Vagina (tissue), 2 donors: ENCODE results near the gene METTL8. TPM values are rescaled to one million over a fixed set of nuclear protein-coding genes. Genes with fewer than 3 reads are reported as not detected.

Experiments
- DNase-seq, 2 donors: peaks; one replicate each; pipeline ENCODE4 v3.0.0-alpha.2; 2017; ENCODE audit errors: extremely low spot score in 2 of 2
- H3K27ac ChIP-seq: fragments of 200-600 bp; sonication (generic); one replicate; pipeline ENCODE4 v1.5.1; 2019
- H3K27me3 ChIP-seq: fragments of 200-600 bp; sonication (generic); one replicate; pipeline ENCODE4 v1.5.1; 2019
- H3K36me3 ChIP-seq, 2 donors: fragments of 200-600 bp; sonication (generic); one replicate each; pipeline ENCODE4 v1.5.1; 2017 to 2019
- H3K4me1 ChIP-seq: fragments of 200-600 bp; sonication (generic); one replicate; pipeline ENCODE4 v1.5.1; 2019
- H3K4me3 ChIP-seq, 2 donors: fragments of 200-600 bp; sonication (generic); 1 replicate in 1 of 2; 2 replicates in 1 of 2; pipeline ENCODE4 v1.5.1; 2016 to 2019
- H3K9me3 ChIP-seq: fragments of 200-600 bp; sonication (generic); one replicate; pipeline ENCODE4 v1.5.1; 2019
- CTCF ChIP-seq, 3 experiments: fragments of 450-650 bp in 2 of 3; fragments of 200-600 bp in 1 of 3; sonication (generic) in 1 of 3; IDR thresholded peaks; one replicate each; pipeline ENCODE4 v1.5.1; 2017 to 2019; ENCODE audit warnings: antibody characterized with exemption in 3 of 3, mild to moderate bottlenecking in 2 of 3, moderate library complexity in 2 of 3
- POLR2A ChIP-seq, 2 donors: fragments of 450-650 bp; IDR thresholded peaks; one replicate each; pipeline ENCODE4 v1.6.1; 2017; ENCODE audit warnings: antibody characterized with exemption in 2 of 2, mild to moderate bottlenecking in 2 of 2, moderate library complexity in 2 of 2
- POLR2AphosphoS5 ChIP-seq, 2 donors: sonication (generic); formaldehyde crosslinking; IDR thresholded peaks; one replicate each; pipeline ENCODE4 v1.9.0; 2017; ENCODE audit warnings: antibody characterized with exemption in 2 of 2, mild to moderate bottlenecking in 2 of 2, low read depth in 1 of 2; ENCODE audit not compliant: insufficient read depth in 1 of 2
- intact Hi-C: fragments of 100-400 bp; cut with DNase I; formaldehyde crosslinking; loops from one replicate; pipeline ENCODE4 v1.15.1; 2023
- total RNA-seq: library from RNA; depleted of rRNA; stranded (reverse); fragments of >200 nt; gene quantifications from one replicate; pipeline ENCODE4 v1.2.3, GENCODE V29; 2016

The METTL8 gene
- total RNA-seq, 1 donor from 2014 or later, result 27.7 TPM

GRCh38 chr2:171478345-171478744 is 44.6 kb upstream of the METTL8 start:
- Histone ChIP-seq H3K27ac (no peak overlapping the region), H3K9me3 (no peaks in the 10 kb centered on the region), H3K4me3 (no peak overlapping the region), H3K4me1 (no peaks in the 10 kb centered on the region), H3K36me3 (peaks cover 0 to 35% of the 10 kb centered on the region in 2 donors), H3K27me3 (no peaks in the 10 kb centered on the region)
- TF ChIP-seq POLR2A (IDR thresholded peaks at IDR 0.05), result no peak
- no peak for TF ChIP-seq CTCF (IDR thresholded peaks at IDR 0.05)
- TF ChIP-seq POLR2AphosphoS5 (IDR thresholded peaks at IDR 0.05; ENCODE audit: insufficient read depth in 1 of 2, low read depth in 1 of 2), result no peak
- DNase-seq, result no peak
- intact Hi-C loops, result no loop called here

- Histone ChIP-seq H3K27me3 (no peaks in the 10 kb centered on the region), H3K4me3 (no peak overlapping the region), H3K36me3 (peaks cover 0 to 45% of the 10 kb centered on the region in 2 donors), H3K27ac (no peak overlapping the region), H3K4me1 (no peaks in the 10 kb centered on the region), H3K9me3 (no peaks in the 10 kb centered on the region)
- TF ChIP-seq POLR2A (IDR thresholded peaks at IDR 0.05), result no peak
- no peak for TF ChIP-seq POLR2AphosphoS5 (IDR thresholded peaks at IDR 0.05; ENCODE audit: insufficient read depth in 1 of 2, low read depth in 1 of 2)
- TF ChIP-seq CTCF (IDR thresholded peaks at IDR 0.05), result no peak
- intact Hi-C loops, result no loop called here
- no peak for DNase-seq
Measured at GRCh38 chr2:171475979-171476378, 42.2 kb upstream of the METTL8 start.

GRCh38 chr2:171470129-171470528 is 36.3 kb upstream of the METTL8 start:
- TF ChIP-seq POLR2AphosphoS5 (IDR thresholded peaks at IDR 0.05; ENCODE audit: insufficient read depth in 1 of 2, low read depth in 1 of 2) (no peak), CTCF (IDR thresholded peaks at IDR 0.05) (no peak), POLR2A (IDR thresholded peaks at IDR 0.05) (no peak)
- Histone ChIP-seq H3K9me3 (no peaks in the 10 kb centered on the region), H3K36me3 (peaks cover 0 to 45% of the 10 kb centered on the region in 2 donors), H3K27ac (no peak overlapping the region), H3K27me3 (no peaks in the 10 kb centered on the region), H3K4me3 (no peak overlapping the region), H3K4me1 (no peaks in the 10 kb centered on the region)
- intact Hi-C loops, result no loop called here
- DNase-seq, result no peak

- intact Hi-C loops, result no loop called here
- Histone ChIP-seq H3K36me3 (peaks cover 0 to 35% of the 10 kb centered on the region in 2 donors), H3K4me1 (no peaks in the 10 kb centered on the region), H3K27me3 (no peaks in the 10 kb centered on the region), H3K9me3 (no peaks in the 10 kb centered on the region), H3K27ac (no peak overlapping the region), H3K4me3 (no peak overlapping the region)
- TF ChIP-seq POLR2A (IDR thresholded peaks at IDR 0.05), result no peak
- no peak for DNase-seq
Measured at GRCh38 chr2:171469176-171469575, 35.4 kb upstream of the METTL8 start.

GRCh38 chr2:171460537-171460936 is 26.7 kb upstream of the METTL8 start:
- H3K27me3 ChIP-seq, result no peaks in the 10 kb centered on the region
- H3K36me3 ChIP-seq, result peaks cover 0 to 16% of the 10 kb centered on the region in 2 donors
- H3K4me3 ChIP-seq, result no peak overlapping the region
- H3K27ac ChIP-seq, result no peak overlapping the region
- H3K9me3 ChIP-seq, result no peaks in the 10 kb centered on the region
- no peak for DNase-seq
- TF ChIP-seq POLR2A (IDR thresholded peaks at IDR 0.05) (no peak), CTCF (IDR thresholded peaks at IDR 0.05) (no peak), POLR2AphosphoS5 (IDR thresholded peaks at IDR 0.05; ENCODE audit: insufficient read depth in 1 of 2, low read depth in 1 of 2) (no peak)
- intact Hi-C loops, result no loop called here
- no peaks in the 10 kb centered on the region for H3K4me1 ChIP-seq
